RKO (cell line): ENCODE measurements around the gene KCNIP1.
"Not testable (repeated sequence)": the region's sequence is repeated elsewhere in the genome, so short reads cannot be mapped to it uniquely, and the experiment has no call there.

ENCODE experiments used
- DNase-seq: peaks from one replicate; pipeline ENCODE4 v3.0.0-alpha.2; 2016; ENCODE audit warnings: low spot score

KCNIP1 gene

GRCh38 chr5:170750791-170751190 lies 247.0 kb downstream of the KCNIP1 start:
- DNase-seq: no peak

DNA sequence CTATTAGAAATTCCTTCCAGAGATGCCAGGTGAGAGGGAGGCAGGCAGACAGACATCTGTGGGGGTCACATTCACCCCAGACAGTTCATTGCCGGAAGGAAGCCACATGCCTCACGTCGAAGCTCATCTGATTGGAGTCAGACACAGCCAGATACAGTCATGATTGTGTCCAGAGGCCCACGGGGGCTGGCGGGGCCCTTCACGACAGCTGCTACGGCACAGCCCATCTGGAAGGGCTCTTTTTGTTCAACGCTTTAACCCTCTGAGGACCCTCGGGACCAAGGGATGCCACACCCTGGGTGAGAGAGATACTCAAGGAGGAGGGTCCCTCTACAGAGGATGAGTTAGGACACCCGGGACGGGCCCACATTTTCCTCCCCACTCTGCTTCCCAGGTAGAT lies 247.8 kb downstream of the KCNIP1 start:
- DNase-seq: no peak

- DNase-seq: no peak
These were observed 248.7 kb downstream of the KCNIP1 start for GRCh38 chr5:170752257-170753215.

DNA sequence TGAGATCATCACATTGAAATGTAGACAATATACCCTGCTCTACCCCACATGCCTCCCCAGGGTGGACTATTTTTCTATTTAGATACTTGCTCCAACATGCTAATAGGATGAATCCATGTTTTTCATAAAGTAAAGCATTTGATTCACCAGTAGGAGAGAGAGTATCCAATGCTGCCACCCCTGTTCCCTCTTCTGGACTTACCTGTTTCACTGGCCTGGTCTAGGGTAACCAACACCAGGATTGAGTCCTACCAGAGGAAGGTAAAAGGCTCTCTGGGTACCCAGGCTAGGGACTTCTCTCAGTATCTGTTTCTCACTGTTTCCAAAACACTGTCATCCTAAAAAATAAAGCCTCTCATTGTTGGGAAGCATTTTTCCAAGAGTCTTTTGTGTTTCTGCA lies 249.5 kb downstream of the KCNIP1 start:
- DNase-seq: no peak

DNA sequence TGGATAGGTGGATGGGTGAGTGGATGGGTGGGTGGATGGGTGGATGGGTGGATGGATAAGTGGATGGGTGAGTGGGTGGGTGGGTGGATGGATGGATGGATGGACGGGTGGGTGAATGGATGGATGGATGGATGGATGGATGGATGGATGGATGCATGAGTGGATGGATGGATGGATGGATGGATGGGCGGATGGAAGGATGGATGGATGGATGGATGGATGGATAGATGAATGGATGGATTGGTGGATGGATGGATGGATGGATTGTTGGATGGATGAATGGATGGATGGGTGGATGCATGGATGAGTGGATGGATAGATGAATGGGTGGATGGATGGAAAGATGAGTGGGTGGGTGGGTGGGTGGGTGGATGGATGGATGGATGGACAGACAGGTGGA lies 250.7 kb downstream of the KCNIP1 start:
- not testable (repeated sequence) for DNase-seq

- DNase-seq: no peak
These were observed 252.0 kb downstream of the KCNIP1 start for GRCh38 chr5:170755679-170756456.

DNA sequence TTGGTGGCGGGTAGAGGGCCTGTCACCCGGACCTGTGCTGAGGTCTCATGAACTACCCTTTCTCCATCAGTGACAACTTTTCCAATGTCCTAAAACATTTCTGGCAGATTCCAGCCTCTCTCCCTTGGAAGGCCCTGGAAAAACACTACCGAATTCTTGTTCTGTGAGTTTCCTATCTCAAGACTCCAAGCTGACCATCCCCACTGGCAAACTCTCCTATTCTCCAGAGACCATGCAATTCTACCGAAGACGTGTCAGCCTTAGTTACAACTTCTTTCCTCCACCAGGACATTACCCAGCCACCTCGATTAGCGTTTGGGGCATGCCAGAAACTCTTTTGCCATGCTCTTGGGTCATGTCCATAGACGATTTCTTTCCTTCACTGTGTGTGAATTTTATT lies 252.9 kb downstream of the KCNIP1 start:
- no peak for DNase-seq

GRCh38 chr5:170757182-170757601 lies 253.4 kb downstream of the KCNIP1 start:
- no peak for DNase-seq

- DNase-seq: no peak
These were observed 253.8 kb downstream of the KCNIP1 start for GRCh38 chr5:170757669-170758068.

DNA sequence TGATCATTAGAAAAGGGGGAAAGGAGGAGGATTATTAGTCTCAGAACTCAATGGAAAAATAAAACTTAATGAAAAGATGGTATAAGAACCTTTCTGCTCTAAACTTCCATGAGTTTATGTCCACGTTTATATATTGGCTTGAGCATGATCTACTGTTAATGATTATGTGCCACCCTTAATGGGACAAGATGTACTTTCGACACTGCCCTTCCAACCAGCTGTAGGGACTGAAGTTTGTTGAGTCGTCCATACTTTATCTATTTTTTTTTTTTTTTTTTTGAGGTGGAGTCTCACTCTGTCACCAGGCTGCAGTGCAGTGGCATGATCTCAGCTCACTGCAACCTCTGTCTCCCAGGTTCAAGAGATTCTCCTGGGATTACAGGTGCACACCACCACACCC lies 254.7 kb downstream of the KCNIP1 start:
- DNase-seq: no peak

GRCh38 chr5:170760113-170760512 lies 256.3 kb downstream of the KCNIP1 start:
- no peak for DNase-seq

GRCh38 chr5:170761048-170761707 lies 257.4 kb downstream of the KCNIP1 start:
- no peak for DNase-seq

DNA sequence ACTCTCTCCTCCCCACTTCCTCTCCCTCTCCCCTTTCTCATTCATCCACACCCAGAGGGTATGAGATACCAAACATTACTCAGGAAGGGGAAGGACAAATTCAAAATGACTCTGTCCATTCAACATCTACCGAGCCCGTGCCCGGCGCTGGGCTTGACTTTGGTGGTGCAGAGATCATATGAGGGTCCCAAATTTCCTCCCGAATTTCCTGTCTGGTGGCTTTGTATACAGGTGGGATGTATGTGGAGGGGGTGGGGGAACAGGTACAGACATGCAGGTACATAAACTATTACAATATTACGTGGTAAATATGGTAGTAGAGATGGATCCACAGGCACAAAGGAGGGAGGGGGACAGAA lies 257.9 kb downstream of the KCNIP1 start:
- no peak for DNase-seq

- not testable (repeated sequence) for DNase-seq
These were observed 258.5 kb downstream of the KCNIP1 start for GRCh38 chr5:170762298-170762697.

- DNase-seq: not testable (repeated sequence)
These were observed 262.0 kb downstream of the KCNIP1 start for GRCh38 chr5:170765868-170766267.

- no peak for DNase-seq
These were observed 265.4 kb downstream of the KCNIP1 start for GRCh38 chr5:170769246-170769645.

- DNase-seq: no peak
These were observed 266.1 kb downstream of the KCNIP1 start for GRCh38 chr5:170769898-170770416.

DNA sequence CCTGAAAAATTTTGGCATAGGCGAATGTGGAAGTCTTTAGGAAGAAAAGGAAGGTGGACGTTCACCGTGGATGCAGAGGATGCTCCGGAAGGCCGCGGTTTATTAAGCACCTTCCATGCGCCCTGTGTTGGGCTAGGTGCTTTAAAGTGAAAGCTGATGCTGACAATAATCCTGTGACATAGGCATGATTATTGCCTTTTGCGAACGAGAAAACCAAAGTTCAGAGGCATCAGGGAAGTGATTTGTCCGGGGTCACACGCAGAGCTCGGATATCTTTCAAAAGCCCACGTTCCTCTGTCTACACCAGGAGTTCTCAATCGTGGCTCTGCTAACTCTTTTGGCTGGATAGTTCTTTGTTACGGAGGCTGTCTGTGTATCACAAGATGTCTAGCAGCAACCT lies 267.7 kb downstream of the KCNIP1 start:
- DNase-seq: no peak

GRCh38 chr5:170773024-170773985 lies 269.5 kb downstream of the KCNIP1 start:
- no peak for DNase-seq

- DNase-seq: no peak
These were observed 271.0 kb downstream of the KCNIP1 start for GRCh38 chr5:170774831-170775230.

- no peak for DNase-seq
These were observed 278.1 kb downstream of the KCNIP1 start for GRCh38 chr5:170781946-170782345.
